Measurements from ENCODE around the gene TMEM132E. TPM values are rescaled to one million over a fixed set of nuclear protein-coding genes. Genes with fewer than 3 reads are reported as not detected.
"Not testable (repeated sequence)": the region's sequence is repeated elsewhere in the genome, so short reads cannot be mapped to it uniquely, and the experiment has no call there.

The TMEM132E gene
- total and polyA plus RNA-seq, 2 experiments from 2014 or later = 0.11 TPM; not detected in 1

DNA sequence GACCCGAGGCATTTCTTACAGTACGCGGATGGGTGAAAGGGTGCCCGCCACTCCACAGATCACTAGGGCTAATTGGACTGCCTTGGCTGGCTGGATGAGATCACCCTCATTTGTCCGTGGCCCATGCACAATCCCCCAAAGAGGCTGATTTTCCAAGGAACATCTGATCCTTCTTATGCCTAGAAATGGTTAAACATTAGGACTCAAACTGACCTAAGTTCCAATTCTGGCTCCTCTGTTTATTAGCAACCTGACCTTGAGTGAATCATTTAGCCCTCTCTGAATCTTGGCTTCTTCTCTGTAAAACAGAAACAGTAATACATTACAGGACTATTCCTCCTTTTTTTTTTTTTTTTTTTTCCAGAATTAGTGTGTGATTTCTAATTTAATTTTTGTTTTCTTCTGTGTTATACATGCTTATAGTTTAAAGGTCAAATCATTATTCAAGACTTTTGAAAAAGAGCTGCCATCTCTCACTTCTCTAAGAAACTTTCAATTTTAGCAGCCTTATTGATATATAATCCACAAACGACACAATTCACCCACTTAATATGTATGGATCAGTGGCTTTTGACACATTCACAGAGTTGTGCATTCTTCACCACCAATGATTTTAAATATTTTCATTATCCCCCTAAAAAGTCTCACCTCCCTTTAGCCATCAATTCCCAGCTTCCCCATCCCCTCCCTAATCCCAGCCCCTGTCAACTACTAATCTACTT, 45.4 kb upstream of the TMEM132E start:
- Histone ChIP-seq H3K4me3 (no peak overlapping the region), H3K27ac (no peak overlapping the region), H3K9me3 (ENCODE audit: low read depth) (no peaks in the 10 kb centered on the region), H4K20me1 (ENCODE audit: insufficient read depth) (no peaks in the 10 kb centered on the region), H2AFZ (no peak overlapping the region), H3F3A (ENCODE audit: insufficient read depth) (no peaks in the 10 kb centered on the region), H3K9ac (no peak overlapping the region), H3K9me2 (ENCODE audit: insufficient read depth) (no peaks in the 10 kb centered on the region), H3K36me3 (ENCODE audit: low read depth) (no peaks in the 10 kb centered on the region), H3K4me2 (ENCODE audit: unreplicated experiment) (no peak overlapping the region), H3K4me1 (ENCODE audit: insufficient read depth) (no peaks in the 10 kb centered on the region), H3K27me3 (replicated peaks; ENCODE audit: insufficient read depth) (peaks cover 4% of the 10 kb centered on the region; the same call in 1 of the 2 replicates), H3K79me2 (ENCODE audit: insufficient read depth) (no peaks in the 10 kb centered on the region)
- TF ChIP-seq EZH2phosphoT487 (IDR thresholded peaks at IDR 0.05; ENCODE audit: insufficient read depth, low read depth) (no peak), EZH2 (IDR thresholded peaks at IDR 0.05; ENCODE audit: insufficient read depth, poor library complexity, severe bottlenecking) (no peak)
- in situ Hi-C loops (cut with MboI) = loop anchor here (25.0 kb wide), 1 partner anchor 578 kb away; the partner anchor contains the start of genes FNDC8 and RAD51D
- 67 to 70% methylated on average over 6 of the region's 6 CpGs for WGBS, 2 experiments (ENCODE audit: low coverage in 1 of 2, low lambda C conversion rate in 2 of 2, missing lambda C conversion rate in 2 of 2)
- DNase-seq = peak; percentile 6

DNA sequence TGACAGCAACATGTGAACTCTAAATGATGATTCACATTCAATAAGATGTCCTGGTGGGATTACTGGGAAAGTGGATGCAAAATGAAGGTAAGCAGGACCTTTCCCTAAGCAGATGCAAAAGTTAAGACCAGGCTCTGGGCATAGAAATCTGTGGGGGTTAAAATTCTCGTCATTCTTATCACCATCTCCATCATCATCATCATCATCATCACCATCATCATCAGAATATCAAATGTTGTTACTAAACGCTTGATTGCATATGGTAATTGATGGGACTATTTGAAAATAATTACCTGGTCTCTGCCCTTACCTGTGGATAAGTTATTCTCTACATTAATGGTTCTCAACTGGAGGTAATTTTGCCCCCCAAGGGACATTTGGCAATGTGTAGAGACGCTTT, 41.9 kb upstream of the TMEM132E start:
- no peak overlapping the region for H3K9ac ChIP-seq
- WGBS, 2 experiments (ENCODE audit: low coverage in 1 of 2, low lambda C conversion rate in 2 of 2, missing lambda C conversion rate in 2 of 2) = 7 to 11% methylated on average over 3 of the region's 3 CpGs
- in situ Hi-C loops (cut with MboI) = loop anchor here (25.0 kb wide), 1 partner anchor 575 kb away; the partner anchor contains the start of genes FNDC8 and RAD51D

DNA sequence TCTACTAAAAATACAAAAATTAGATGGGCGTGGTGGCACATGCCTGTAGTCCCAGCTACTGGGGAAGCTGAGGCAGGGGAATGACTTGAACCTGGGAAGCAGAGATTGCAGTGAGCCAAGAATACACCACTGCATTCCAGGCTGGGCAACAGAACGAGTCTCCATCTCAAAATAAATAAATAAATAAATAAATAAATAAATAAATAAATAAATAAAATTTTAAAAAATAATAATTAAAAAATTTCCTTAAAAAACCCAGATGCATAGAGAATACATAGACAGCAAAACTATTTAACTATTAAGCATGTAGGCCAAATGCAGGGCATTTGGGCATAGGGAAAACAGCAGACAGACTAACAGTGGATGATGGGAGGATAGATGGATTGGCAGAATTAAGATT, 40.8 kb upstream of the TMEM132E start:
- H2AFZ ChIP-seq; H3K9me2 ChIP-seq (ENCODE audit: insufficient read depth); H3K36me3 ChIP-seq (ENCODE audit: low read depth); H3K27ac ChIP-seq; H3K4me1 ChIP-seq (ENCODE audit: insufficient read depth); H3K9me3 ChIP-seq (ENCODE audit: low read depth); H3K9ac ChIP-seq; H3K4me2 ChIP-seq (ENCODE audit: unreplicated experiment); H3K4me3 ChIP-seq; H3F3A ChIP-seq (ENCODE audit: insufficient read depth); H4K20me1 ChIP-seq (ENCODE audit: insufficient read depth); H3K79me2 ChIP-seq (ENCODE audit: insufficient read depth); DNase-seq: not testable (repeated sequence)
- WGBS, 2 experiments (ENCODE audit: low coverage in 1 of 2, low lambda C conversion rate in 2 of 2, missing lambda C conversion rate in 2 of 2) = 20 to 21% methylated on average over 2 of the region's 2 CpGs
- in situ Hi-C loops (cut with MboI) = loop anchor here (25.0 kb wide), 1 partner anchor 574 kb away; the partner anchor contains the start of genes FNDC8 and RAD51D
- H3K27me3 ChIP-seq (replicated peaks; ENCODE audit: insufficient read depth) = peaks cover 12% of the 10 kb centered on the region

More for the DNA sequence above, 41.9 kb upstream of the TMEM132E start:
- Histone ChIP-seq H3K4me3 (no peak overlapping the region), H3K79me2 (ENCODE audit: insufficient read depth) (no peaks in the 10 kb centered on the region), H2AFZ (no peak overlapping the region), H3F3A (ENCODE audit: insufficient read depth) (no peaks in the 10 kb centered on the region), H3K27ac (no peak overlapping the region), H3K4me1 (ENCODE audit: insufficient read depth) (no peaks in the 10 kb centered on the region), H3K9me3 (ENCODE audit: low read depth) (no peaks in the 10 kb centered on the region), H4K20me1 (ENCODE audit: insufficient read depth) (no peaks in the 10 kb centered on the region), H3K9me2 (ENCODE audit: insufficient read depth) (no peaks in the 10 kb centered on the region), H3K36me3 (ENCODE audit: low read depth) (no peaks in the 10 kb centered on the region), H3K27me3 (replicated peaks; ENCODE audit: insufficient read depth) (peaks cover 4% of the 10 kb centered on the region; the same call in 1 of the 2 replicates), H3K4me2 (ENCODE audit: unreplicated experiment) (no peak overlapping the region)
- no peak for DNase-seq
- TF ChIP-seq EZH2phosphoT487 (IDR thresholded peaks at IDR 0.05; ENCODE audit: insufficient read depth, low read depth) (no peak), EZH2 (IDR thresholded peaks at IDR 0.05; ENCODE audit: insufficient read depth, poor library complexity, severe bottlenecking) (no peak)

DNA sequence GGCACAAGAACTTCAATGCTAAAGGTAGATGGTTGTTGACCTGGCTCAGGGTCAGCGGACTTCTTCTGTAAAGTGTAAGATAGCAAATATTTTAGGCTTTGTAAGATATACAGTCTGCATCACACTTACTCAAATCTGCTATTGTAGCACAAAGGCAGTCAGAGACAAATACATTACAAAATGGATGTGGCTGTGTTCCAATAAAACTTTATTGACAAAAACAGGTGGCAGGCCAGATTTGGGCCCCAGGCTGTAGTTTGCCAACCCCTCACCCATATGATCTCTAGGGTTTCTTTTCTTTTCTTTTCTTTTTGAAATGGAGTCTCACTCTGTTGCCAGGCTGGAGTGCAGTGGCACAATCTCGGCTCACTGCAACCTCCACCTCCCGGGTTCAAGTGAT, 39.5 kb upstream of the TMEM132E start:
- Histone ChIP-seq H3K4me1 (ENCODE audit: insufficient read depth) (no peaks in the 10 kb centered on the region), H3K4me3 (no peak overlapping the region), H3K36me3 (ENCODE audit: low read depth) (no peaks in the 10 kb centered on the region), H3K79me2 (ENCODE audit: insufficient read depth) (no peaks in the 10 kb centered on the region), H3K27me3 (replicated peaks; ENCODE audit: insufficient read depth) (peaks cover 15% of the 10 kb centered on the region), H2AFZ (no peak overlapping the region), H3K9me3 (ENCODE audit: low read depth) (no peaks in the 10 kb centered on the region), H4K20me1 (ENCODE audit: insufficient read depth) (no peaks in the 10 kb centered on the region), H3F3A (ENCODE audit: insufficient read depth) (no peaks in the 10 kb centered on the region), H3K9me2 (ENCODE audit: insufficient read depth) (no peaks in the 10 kb centered on the region), H3K9ac (no peak overlapping the region), H3K4me2 (ENCODE audit: unreplicated experiment) (no peak overlapping the region), H3K27ac (no peak overlapping the region)
- no peak for DNase-seq
- in situ Hi-C loops (cut with MboI) = loop anchor here (25.0 kb wide), 1 partner anchor 572 kb away; the partner anchor contains the start of genes FNDC8 and RAD51D
- TF ChIP-seq EZH2 (IDR thresholded peaks at IDR 0.05; ENCODE audit: insufficient read depth, poor library complexity, severe bottlenecking) = no peak
- TF ChIP-seq EZH2phosphoT487 (IDR thresholded peaks at IDR 0.05; ENCODE audit: insufficient read depth, low read depth) = no peak
- 70% methylated on average over 3 of the region's 3 CpGs for WGBS, 2 experiments (ENCODE audit: low coverage in 1 of 2, low lambda C conversion rate in 2 of 2, missing lambda C conversion rate in 2 of 2)
